Small intestine (tissue), 7 donors: ENCODE measurements around the gene MCF2L2. TPM values are rescaled to one million over a fixed set of nuclear protein-coding genes. Genes with fewer than 3 reads are reported as not detected.

ENCODE experiments used
- DNase-seq, 2 donors: peaks; one replicate each; pipeline versions ENCODE4 v3.0.0 to v3.0.0-alpha.2; 2013
- FAIRE-seq: peaks from 2 replicates; lab custom pipeline; 2012; peaks lifted over from hg19 to GRCh38; lab: Jason Lieb, UNC
- H3K27ac ChIP-seq, 3 donors: one replicate each; pipeline ENCODE4 v1.5.1; 2013; ENCODE audit warnings: low read length in 2 of 3, mild to moderate bottlenecking in 2 of 3, control low read depth in 1 of 3, inconsistent platforms in 1 of 3, low read depth in 1 of 3, moderate library complexity in 1 of 3
- H3K27me3 ChIP-seq, 3 donors: one replicate each; pipeline ENCODE4 v1.6.1; 2013; ENCODE audit warnings: low read length in 3 of 3, inconsistent platforms in 1 of 3; ENCODE audit not compliant: control insufficient read depth in 3 of 3, insufficient read depth in 3 of 3
- H3K36me3 ChIP-seq, 3 donors: one replicate each; pipeline ENCODE4 v1.6.1; 2013; ENCODE audit warnings: low read length in 3 of 3, inconsistent platforms in 1 of 3, low read depth in 1 of 3, mild to moderate bottlenecking in 1 of 3, moderate library complexity in 1 of 3; ENCODE audit not compliant: control insufficient read depth in 3 of 3, insufficient read depth in 2 of 3
- H3K4me1 ChIP-seq, 3 donors: one replicate each; pipeline ENCODE4 v1.6.1; 2013; ENCODE audit warnings: low read length in 2 of 3, inconsistent platforms in 1 of 3, low read depth in 1 of 3, mild to moderate bottlenecking in 1 of 3, moderate library complexity in 1 of 3; ENCODE audit not compliant: control insufficient read depth in 3 of 3, insufficient read depth in 2 of 3
- H3K4me3 ChIP-seq, 3 donors: one replicate each; pipeline ENCODE4 v1.5.1; 2013; ENCODE audit warnings: low read length in 3 of 3, control low read depth in 1 of 3, inconsistent platforms in 1 of 3, low read depth in 1 of 3, mild to moderate bottlenecking in 1 of 3, moderate library complexity in 1 of 3
- H3K9me3 ChIP-seq, 2 donors: one replicate each; pipeline ENCODE4 v1.6.1; 2013; ENCODE audit warnings: low read depth in 1 of 2, low read length in 1 of 2; ENCODE audit not compliant: control insufficient read depth in 2 of 2, insufficient read depth in 1 of 2
- WGBS, 3 donors: extraction: QIAGEN DNeasy Blood & Tissue Kit; methylation state at CpG; one replicate each; pipeline ENCODE4 v1.1.7; 2013; 5-methylcytosine and 5-hydroxymethylcytosine counted together
- polyA plus RNA-seq, 4 donors: library from polyadenylated mRNA; stranded (reverse) in 3 of 4; unstranded in 1 of 4; fragments of 200-250 nt in 3 of 4; fragments of 120-200 nt in 1 of 4; gene quantifications; one replicate each; pipeline versions ENCODE4 v1.2.1 to v1.2.3, GENCODE V29; 2013
- donor health status: healthy with polysubstance abuse.
- donor health status: control.
- donor health status: control.
- donor health status: Bipolar disorder and iron deficiency.
- donor health status: healthy.

The MCF2L2 gene
- polyA plus RNA-seq, 4 donors, result 1.1 to 1.3 (median 1.2) TPM; not detected in 1

- Histone ChIP-seq H3K27ac (no peak overlapping the region), H3K27me3 (no peaks in the 10 kb centered on the region), H3K9me3 (no peaks in the 10 kb centered on the region), H3K4me3 (no peak overlapping the region), H3K36me3 (peaks cover 0 to 3% (median 2%) of the 10 kb centered on the region in 3 donors), H3K4me1 (peaks cover 2 to 7% (median 2%) of the 10 kb centered on the region in 3 donors)
- DNase-seq, result no peak
- WGBS, 3 donors, result 86 to 92% (median 91%) methylated on average over 3 of the region's 3 CpGs
- no peak for FAIRE-seq
Observed at GRCh38 chr3:183279371-183279770, 149.0 kb downstream of the MCF2L2 start.

GRCh38 chr3:183278479-183279088, 149.8 kb downstream of the MCF2L2 start:
- peak; percentile 56 to 68 for DNase-seq
- H3K27ac ChIP-seq, result no peak overlapping the region
- WGBS, 3 donors, result 50 to 81% (median 57%) methylated on average over 4 of the region's 4 CpGs

GRCh38 chr3:183277260-183277659, 151.2 kb downstream of the MCF2L2 start:
- H3K9me3 ChIP-seq, result no peaks in the 10 kb centered on the region
- no peak overlapping the region for H3K27ac ChIP-seq
- peaks cover 0 to 6% (median 3%) of the 10 kb centered on the region in 3 donors for H3K36me3 ChIP-seq
- H3K27me3 ChIP-seq, result no peaks in the 10 kb centered on the region
- DNase-seq, result no peak
- no peak for FAIRE-seq
- WGBS, 3 donors, result 67 to 89% (median 88%) methylated on average over 5 of the region's 5 CpGs
- H3K4me1 ChIP-seq, result peaks cover 2 to 7% (median 2%) of the 10 kb centered on the region in 3 donors
- no peak overlapping the region for H3K4me3 ChIP-seq

More at GRCh38 chr3:183278479-183279088, 149.8 kb downstream of the MCF2L2 start:
- H3K4me1 ChIP-seq, result peaks cover 2 to 7% (median 2%) of the 10 kb centered on the region in 3 donors
- peaks cover 0 to 6% (median 3%) of the 10 kb centered on the region in 3 donors for H3K36me3 ChIP-seq
- no peaks in the 10 kb centered on the region for H3K27me3 ChIP-seq
- no peak for FAIRE-seq
- no peak overlapping the region for H3K4me3 ChIP-seq
- no peaks in the 10 kb centered on the region for H3K9me3 ChIP-seq

DNA sequence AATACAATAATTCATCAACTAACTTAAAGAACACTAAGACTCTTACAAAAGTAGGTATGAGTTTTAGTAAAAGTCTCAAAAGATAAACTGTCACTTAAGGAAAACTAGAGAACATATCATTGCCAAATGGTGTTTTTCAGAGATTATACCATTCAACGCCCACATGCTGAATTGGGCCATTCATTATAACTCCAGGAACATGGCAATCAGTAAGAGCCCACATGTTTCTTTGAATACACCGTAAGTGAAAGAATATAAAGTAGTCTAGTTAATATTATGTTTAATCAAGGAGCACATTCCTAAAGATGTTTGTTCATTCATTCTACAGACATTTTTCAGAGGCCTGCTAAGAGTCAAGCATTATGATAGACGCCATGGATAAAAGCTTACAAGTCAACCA, 152.5 kb downstream of the MCF2L2 start:
- FAIRE-seq (no peak), DNase-seq (no peak)
- Histone ChIP-seq H3K27me3 (no peaks in the 10 kb centered on the region), H3K36me3 (peaks cover 0 to 6% (median 3%) of the 10 kb centered on the region in 3 donors), H3K9me3 (no peaks in the 10 kb centered on the region), H3K4me3 (no peak overlapping the region), H3K4me1 (peaks cover 2 to 7% (median 2%) of the 10 kb centered on the region in 3 donors), H3K27ac (peak overlapping the region in 1 of 3 donors; percentile 57)
- whole genome bisulfite sequencing, 3 donors, result 66 to 73% (median 68%) methylated on average over 3 of the region's 3 CpGs

DNA sequence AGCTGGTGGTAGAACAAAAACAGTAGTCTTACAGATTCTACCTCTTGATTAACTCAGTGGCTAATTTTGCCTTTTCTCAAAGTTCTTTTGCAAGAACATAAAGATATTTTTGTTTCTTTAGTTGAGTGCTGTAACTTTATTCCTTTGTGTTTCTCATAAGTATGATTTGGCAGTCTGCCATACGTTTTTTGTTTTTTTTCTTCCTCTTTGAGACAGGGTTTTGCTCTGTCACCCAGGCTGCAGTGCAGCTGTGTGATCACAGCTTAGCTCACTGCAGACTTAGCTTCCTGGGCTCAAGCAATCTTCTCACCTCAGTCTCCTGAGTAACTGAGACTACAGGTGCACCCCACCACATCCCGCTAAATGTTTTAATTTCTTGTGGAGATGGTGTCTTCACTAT, 153.0 kb downstream of the MCF2L2 start:
- Histone ChIP-seq H3K36me3 (peaks cover 0 to 7% (median 5%) of the 10 kb centered on the region in 3 donors), H3K4me1 (peaks cover 2 to 7% (median 2%) of the 10 kb centered on the region in 3 donors), H3K27me3 (no peaks in the 10 kb centered on the region), H3K4me3 (no peak overlapping the region), H3K9me3 (no peaks in the 10 kb centered on the region), H3K27ac (peak overlapping the region in 1 of 3 donors; percentile 57)
- DNase-seq (peak; percentile 55 to 66), FAIRE-seq (no peak)
- WGBS, 3 donors, result 36 to 47% (median 42%) methylated on average over 2 of the region's 2 CpGs

DNA sequence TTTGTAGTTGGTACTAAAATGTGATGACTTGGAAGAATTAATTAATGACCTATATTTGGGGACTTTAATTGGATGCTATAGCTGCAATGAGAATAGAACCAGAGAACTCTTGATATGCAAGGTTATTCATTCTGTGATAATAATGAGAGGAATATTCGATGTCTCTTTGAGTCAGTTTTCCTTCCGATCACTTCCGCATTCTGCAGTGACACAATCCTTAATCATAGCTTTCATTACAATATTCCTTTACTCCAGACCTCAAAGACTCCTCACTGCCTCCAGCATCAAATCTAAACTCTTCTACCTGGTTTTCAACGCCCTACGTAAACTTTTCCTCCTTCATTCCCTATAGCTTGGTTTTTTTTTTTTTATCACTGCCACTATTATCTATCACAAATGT, 153.8 kb downstream of the MCF2L2 start:
- Histone ChIP-seq H3K9me3 (no peaks in the 10 kb centered on the region), H3K4me3 (no peak overlapping the region), H3K27me3 (no peaks in the 10 kb centered on the region), H3K4me1 (peaks cover 2 to 7% (median 4%) of the 10 kb centered on the region in 3 donors), H3K27ac (no peak overlapping the region), H3K36me3 (peaks cover 0 to 9% (median 9%) of the 10 kb centered on the region in 3 donors)
- no peak for DNase-seq
- 53 to 74% (median 58%) methylated on average over 5 of the region's 5 CpGs for WGBS, 3 donors
- FAIRE-seq, result no peak

DNA sequence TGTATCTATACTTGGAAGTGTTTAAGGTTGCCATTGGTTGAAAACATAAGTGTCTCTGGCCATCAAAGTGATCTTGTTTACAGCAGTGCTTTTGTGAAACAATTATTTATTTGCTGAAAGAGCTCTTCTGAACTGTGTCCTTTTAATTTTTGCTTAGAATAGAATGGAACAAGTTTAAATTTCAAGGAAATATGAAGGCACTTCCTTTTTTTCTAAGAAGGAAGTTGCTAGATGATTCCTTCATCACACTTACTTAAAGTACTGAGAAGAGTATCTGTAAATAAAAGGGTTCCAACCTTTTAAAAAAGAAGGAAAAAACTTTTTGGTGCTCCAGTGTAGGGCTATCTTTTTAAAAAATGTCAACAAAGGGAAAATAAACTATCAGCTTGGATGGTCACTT, 155.6 kb downstream of the MCF2L2 start:
- DNase-seq (no peak), FAIRE-seq (no peak)
- no peak overlapping the region for H3K27ac ChIP-seq
- H3K4me3 ChIP-seq, result no peak overlapping the region
- H3K36me3 ChIP-seq, result peaks cover 0 to 12% (median 9%) of the 10 kb centered on the region in 3 donors
- H3K9me3 ChIP-seq, result no peaks in the 10 kb centered on the region
- H3K27me3 ChIP-seq, result no peaks in the 10 kb centered on the region
- peaks cover 3 to 14% (median 8%) of the 10 kb centered on the region in 3 donors for H3K4me1 ChIP-seq

DNA sequence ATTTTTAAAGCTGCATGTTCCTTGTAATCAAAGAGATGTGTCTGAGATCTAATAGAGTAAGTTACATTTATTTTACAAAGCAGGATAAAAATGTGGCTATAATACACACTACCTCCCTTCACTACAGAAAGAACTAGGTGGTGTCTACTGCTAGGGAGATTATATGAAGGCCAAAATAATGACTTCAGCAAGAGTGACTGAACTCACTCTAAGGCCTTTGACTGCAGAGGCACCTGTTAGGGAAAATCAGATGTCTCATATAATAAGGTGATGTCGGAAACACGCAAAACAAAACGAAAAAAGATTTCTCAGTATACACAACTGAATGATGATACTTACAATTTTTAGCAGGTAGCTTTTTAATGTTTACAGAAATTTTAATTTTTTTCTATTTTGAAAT, 156.3 kb downstream of the MCF2L2 start:
- no peak overlapping the region for H3K27ac ChIP-seq
- DNase-seq (no peak), FAIRE-seq (no peak)
- no peaks in the 10 kb centered on the region for H3K9me3 ChIP-seq
- WGBS, 3 donors, result 84 to 95% (median 88%) methylated on average over 3 of the region's 3 CpGs
- peaks cover 4 to 20% (median 10%) of the 10 kb centered on the region in 3 donors for H3K4me1 ChIP-seq
- no peak overlapping the region for H3K4me3 ChIP-seq
- H3K36me3 ChIP-seq, result peaks cover 0 to 18% (median 9%) of the 10 kb centered on the region in 3 donors
- H3K27me3 ChIP-seq, result no peaks in the 10 kb centered on the region
